CD4-positive, alpha-beta T cell treated with Interleukin-1 beta for 1 hour (primary cell): ENCODE measurements around the gene PPP4R3C.
"Not testable (repeated sequence)": the region's sequence is repeated elsewhere in the genome, so short reads cannot be mapped to it uniquely, and the experiment has no call there.

Experiments used
- DNase-seq, 2 donors: peaks; one replicate each; pipeline ENCODE4 v3.0.0-alpha.2; 2020 to 2022

PPP4R3C gene

GRCh38 chrX:27463187-27463586 lies at the start of gene PPP4R3C:
Gene PPP4R3C (minus strand): TSS chrX:27463341. CDS start chrX:27463296, 45 bp downstream.
- DNase-seq: no peak

- no peak for DNase-seq
These were observed 28.3 kb upstream of the PPP4R3C start for GRCh38 chrX:27491397-27491796.

GRCh38 chrX:27466051-27466450 lies 2.9 kb upstream of the PPP4R3C start:
- DNase-seq: no peak

GRCh38 chrX:27465036-27465435 lies 1.9 kb upstream of the PPP4R3C start:
- no peak for DNase-seq

- not testable (repeated sequence) for DNase-seq
These were observed 4.0 kb downstream of the PPP4R3C start for GRCh38 chrX:27459129-27459528.

GRCh38 chrX:27458544-27458943 lies 4.6 kb downstream of the PPP4R3C start:
- not testable (repeated sequence) for DNase-seq

- DNase-seq: no peak
These were observed 11.8 kb downstream of the PPP4R3C start for GRCh38 chrX:27451324-27451723.

GRCh38 chrX:27446423-27446822 lies 16.7 kb downstream of the PPP4R3C start:
- no peak for DNase-seq

- no peak for DNase-seq
These were observed 17.7 kb downstream of the PPP4R3C start for GRCh38 chrX:27445438-27445837.

GRCh38 chrX:27444093-27444908 lies 18.8 kb downstream of the PPP4R3C start:
- DNase-seq: no peak

- DNase-seq: not testable (repeated sequence)
These were observed 20.7 kb downstream of the PPP4R3C start for GRCh38 chrX:27442392-27442791.

- no peak for DNase-seq
These were observed 23.4 kb downstream of the PPP4R3C start for GRCh38 chrX:27439771-27440170.

GRCh38 chrX:27438937-27439336 lies 24.2 kb downstream of the PPP4R3C start:
- no peak for DNase-seq

GRCh38 chrX:27435031-27435430 lies 28.1 kb downstream of the PPP4R3C start:
- no peak for DNase-seq
